Islet of Langerhans (tissue), 1 donor: ENCODE measurements around the gene ATF7.
"Not testable (repeated sequence)": the region's sequence is repeated elsewhere in the genome, so short reads cannot be mapped to it uniquely, and the experiment has no call there.

Experiments
- FAIRE-seq: peaks from one replicate; lab custom pipeline; 2011; peaks lifted over from hg19 to GRCh38; lab: Jason Lieb, UNC

ATF7 gene

GRCh38 chr12:53594897-53595615, 31.1 kb downstream of the ATF7 start:
- FAIRE-seq, result no peak

- FAIRE-seq, result no peak
Measured at GRCh38 chr12:53593707-53594106, 32.5 kb downstream of the ATF7 start.

- no peak for FAIRE-seq
Measured at GRCh38 chr12:53593031-53593430, 33.2 kb downstream of the ATF7 start.

- no peak for FAIRE-seq
Measured at GRCh38 chr12:53592426-53592825, 33.8 kb downstream of the ATF7 start.

GRCh38 chr12:53591301-53592206, 34.6 kb downstream of the ATF7 start:
- FAIRE-seq, result peak; percentile 9

- no peak for FAIRE-seq
Measured at GRCh38 chr12:53590652-53591051, 35.5 kb downstream of the ATF7 start.

- no peak for FAIRE-seq
Measured at GRCh38 chr12:53589915-53590314, 36.3 kb downstream of the ATF7 start.

GRCh38 chr12:53589423-53589822, 36.8 kb downstream of the ATF7 start:
- FAIRE-seq, result no peak

- FAIRE-seq, result no peak
Measured at GRCh38 chr12:53588123-53588522, 38.1 kb downstream of the ATF7 start.

- no peak for FAIRE-seq
Measured at GRCh38 chr12:53586745-53587144, 39.4 kb downstream of the ATF7 start.

GRCh38 chr12:53585448-53586125, 40.6 kb downstream of the ATF7 start:
- FAIRE-seq, result no peak

- FAIRE-seq, result no peak
Measured at GRCh38 chr12:53579545-53579955, 46.6 kb downstream of the ATF7 start.

- no peak for FAIRE-seq
Measured at GRCh38 chr12:53578783-53579182, 47.4 kb downstream of the ATF7 start.

- FAIRE-seq, result no peak
Measured at GRCh38 chr12:53577941-53578352, 48.2 kb downstream of the ATF7 start.

GRCh38 chr12:53575502-53576249, 50.5 kb downstream of the ATF7 start:
- no peak for FAIRE-seq

- FAIRE-seq, result no peak
Measured at GRCh38 chr12:53572134-53572758, 53.9 kb downstream of the ATF7 start.

GRCh38 chr12:53571295-53571694, 54.9 kb downstream of the ATF7 start:
- FAIRE-seq, result no peak

GRCh38 chr12:53568809-53569557, 57.2 kb downstream of the ATF7 start:
- no peak for FAIRE-seq

- FAIRE-seq, result no peak
Measured at GRCh38 chr12:53567961-53568808, 58.0 kb downstream of the ATF7 start.

- FAIRE-seq, result not testable (repeated sequence)
Measured at GRCh38 chr12:53565376-53565775, 60.8 kb downstream of the ATF7 start.
